SU-DHL-6 (cell line): ENCODE data around the gene ULK3.

ENCODE experiments used
- CTCF ChIP-seq: fragments of 200-600 bp; sonication (generic); IDR thresholded peaks from one replicate; pipeline ENCODE4 v1.5.1; 2017; ENCODE audit warnings: antibody characterized with exemption, mild to moderate bottlenecking, low read length, moderate library complexity; ENCODE audit not compliant: insufficient read depth, poor library complexity, severe bottlenecking
- EZH2phosphoT487 ChIP-seq: fragments of 200-600 bp; sonication (generic), shearing (Covaris generic); conservative IDR thresholded peaks from 2 replicates; pipeline ENCODE4 v1.6.1; 2018; ENCODE audit warnings: mild to moderate bottlenecking, antibody characterized with exemption, low read length, moderate library complexity, mixed read lengths

DNA sequence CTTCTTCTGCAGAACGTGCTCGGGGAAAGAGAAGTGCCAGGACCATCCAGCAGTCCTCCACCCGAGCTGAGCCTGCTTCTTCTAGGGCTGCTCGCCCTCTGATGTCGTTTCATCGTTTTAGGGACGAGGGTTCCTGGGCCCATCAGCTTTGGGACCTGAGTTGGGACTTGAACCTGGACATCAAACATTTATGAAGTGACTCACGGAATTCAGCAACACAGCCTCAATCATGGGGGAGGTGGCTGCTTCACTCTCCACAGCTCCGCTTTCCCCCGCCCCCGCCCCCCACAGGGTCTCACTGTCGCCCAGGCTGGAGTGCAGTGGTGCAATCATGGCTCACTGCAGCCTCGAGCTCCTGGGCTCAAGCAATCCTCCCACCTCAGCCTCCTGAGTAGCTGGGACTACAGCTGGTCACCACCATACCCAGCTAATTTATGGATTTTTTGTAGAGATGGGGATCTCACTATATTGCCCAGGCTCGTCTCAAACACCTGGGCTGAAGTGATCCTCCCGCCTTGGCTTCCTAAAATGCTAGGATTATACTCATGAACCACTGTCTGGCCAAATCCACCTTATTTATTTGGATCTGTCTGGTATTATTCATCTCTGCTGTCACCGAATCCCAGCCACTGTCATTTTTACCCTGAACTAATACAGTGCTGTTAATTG lies 30.9 kb upstream of the ULK3 start:
- TF ChIP-seq CTCF (no peak), EZH2phosphoT487 (no peak)
